Stimulated activated CD8-positive, alpha-beta memory T cell treated with anti-CD3 and anti-CD28 coated beads, Interleukin-12 subunit alpha, Interleukin-12 subunit beta, amount 100 ng/mL, for 4 hours (primary cell): ENCODE measurements around the gene ANKRD36B.
"Not testable (repeated sequence)": the region's sequence is repeated elsewhere in the genome, so short reads cannot be mapped to it uniquely, and the experiment has no call there.

Source experiments
- DNase-seq: peaks from one replicate; pipeline ENCODE4 v3.0.0-alpha.2; 2020; ENCODE audit warnings: low read depth

ANKRD36B gene

DNA sequence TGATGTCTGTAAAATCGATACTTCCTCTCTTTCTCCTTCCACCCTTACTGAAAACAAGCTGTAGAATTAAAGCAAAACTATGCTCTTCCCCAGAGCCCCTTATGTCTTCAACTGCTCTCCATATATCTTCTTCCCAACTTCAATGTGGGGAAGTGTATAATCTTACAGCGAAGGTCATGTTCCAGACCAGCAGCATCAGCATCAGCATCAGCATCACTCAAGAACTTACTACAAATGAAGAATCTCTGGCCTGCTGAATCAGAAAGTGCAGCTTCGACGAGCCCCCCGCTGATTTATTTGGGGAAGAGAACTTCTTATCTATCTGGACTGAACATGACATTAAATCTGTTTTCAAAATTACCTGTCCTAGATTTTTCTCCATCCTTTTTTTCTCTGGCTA lies 40.6 kb downstream of the ANKRD36B start:
- not testable (repeated sequence) for DNase-seq

- not testable (repeated sequence) for DNase-seq
Observed at GRCh38 chr2:97548536-97548935, 41.1 kb downstream of the ANKRD36B start.

- DNase-seq = no peak
Observed at GRCh38 chr2:97546711-97547110, 43.0 kb downstream of the ANKRD36B start.

DNA sequence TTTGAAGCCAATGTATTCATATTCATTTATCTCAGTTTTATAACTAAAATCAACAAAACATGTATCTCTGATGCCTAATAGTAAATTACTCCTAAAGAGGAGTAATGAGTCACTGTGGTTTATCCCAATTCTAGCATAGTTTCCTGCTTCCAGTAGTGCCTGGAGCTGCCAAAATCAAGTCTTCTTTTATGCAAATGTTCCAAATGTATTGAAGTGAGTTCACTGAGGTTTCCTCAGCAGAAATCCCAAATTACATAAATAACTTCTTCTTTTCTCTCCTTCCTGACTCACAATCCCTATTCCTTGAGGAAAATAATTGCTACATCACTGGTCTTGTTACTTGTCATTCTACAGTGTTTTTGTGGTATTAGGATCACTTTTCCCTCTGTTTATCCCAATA lies 44.8 kb downstream of the ANKRD36B start:
- not testable (repeated sequence) for DNase-seq

GRCh38 chr2:97525904-97526303 lies 63.8 kb downstream of the ANKRD36B start:
- DNase-seq = not testable (repeated sequence)

GRCh38 chr2:97523816-97524215 lies 65.9 kb downstream of the ANKRD36B start:
- DNase-seq = not testable (repeated sequence)

DNA sequence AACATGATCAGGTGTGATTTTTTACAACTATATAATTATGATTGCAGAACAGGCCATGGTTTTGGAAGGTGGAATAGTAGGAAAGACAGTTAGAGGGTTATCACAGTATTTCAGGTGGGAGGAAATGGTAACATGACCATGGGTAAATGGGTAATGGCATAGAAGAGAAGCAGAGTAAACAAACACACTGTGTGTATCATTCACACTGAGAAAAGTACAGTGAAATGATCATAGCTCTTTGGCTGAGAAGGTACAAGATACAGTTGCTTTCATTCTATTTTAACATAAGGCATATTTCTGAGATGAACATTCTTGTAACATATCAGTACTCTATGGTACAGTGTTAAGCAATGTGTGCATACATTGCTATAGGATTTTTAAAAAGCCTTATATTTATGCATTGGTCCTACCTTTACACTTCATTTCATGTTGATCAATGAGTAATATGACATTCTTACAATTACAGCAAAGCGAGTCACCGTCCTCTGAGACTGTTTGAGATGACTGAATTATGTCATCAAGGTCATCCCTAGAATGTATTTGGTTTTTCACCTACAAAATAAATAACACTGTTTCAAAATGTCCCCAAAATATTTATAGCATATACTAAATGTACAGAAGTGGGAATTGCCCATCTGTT lies 66.6 kb downstream of the ANKRD36B start:
- not testable (repeated sequence) for DNase-seq

- DNase-seq = not testable (repeated sequence)
Observed at GRCh38 chr2:97495651-97496050, 94.0 kb downstream of the ANKRD36B start.

DNA sequence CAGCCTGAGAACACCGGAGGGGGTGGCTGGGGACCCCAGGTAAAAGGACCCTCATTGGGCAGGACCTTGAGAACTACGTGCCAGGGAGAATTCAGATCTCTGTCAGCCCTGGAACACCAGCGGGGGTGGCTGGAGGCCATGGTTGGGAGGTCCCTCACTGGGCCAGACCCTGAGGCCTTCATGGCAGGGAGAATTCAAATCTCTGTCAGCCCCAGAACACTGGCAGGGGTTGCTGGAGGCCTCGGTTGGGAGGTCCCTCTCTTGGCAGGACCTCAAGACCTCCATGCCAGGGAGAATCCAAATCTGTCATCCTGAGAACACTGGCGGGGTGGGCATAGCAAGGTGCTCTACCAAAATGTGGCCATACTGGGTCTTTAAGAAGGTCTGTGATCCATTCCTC lies 99.5 kb downstream of the ANKRD36B start:
- not testable (repeated sequence) for DNase-seq
